IPS-18a (cell line): Measurements from ENCODE around the gene OSBPL10.

Experiments used
- H3K27ac ChIP-seq: one replicate; pipeline ENCODE4 v1.5.1; 2013; ENCODE audit warnings: low read length
- H3K27me3 ChIP-seq: one replicate; pipeline ENCODE4 v1.6.1; 2013; ENCODE audit warnings: mild to moderate bottlenecking, low read length; ENCODE audit not compliant: control insufficient read depth, insufficient read depth
- H3K36me3 ChIP-seq: one replicate; pipeline ENCODE4 v1.6.1; 2013; ENCODE audit warnings: low read depth, low read length; ENCODE audit not compliant: control insufficient read depth
- H3K4me1 ChIP-seq: one replicate; pipeline ENCODE4 v1.6.1; 2013; ENCODE audit warnings: low read depth, low read length; ENCODE audit not compliant: control insufficient read depth
- H3K4me3 ChIP-seq: one replicate; pipeline ENCODE4 v1.5.1; 2013; ENCODE audit warnings: low read length
- H3K9ac ChIP-seq: one replicate; pipeline ENCODE4 v1.6.1; 2013; ENCODE audit warnings: mild to moderate bottlenecking, low read length, moderate library complexity
- H3K9me3 ChIP-seq: one replicate; pipeline ENCODE4 v1.6.1; 2013; ENCODE audit warnings: low read depth, low read length; ENCODE audit not compliant: control insufficient read depth

The OSBPL10 gene

DNA sequence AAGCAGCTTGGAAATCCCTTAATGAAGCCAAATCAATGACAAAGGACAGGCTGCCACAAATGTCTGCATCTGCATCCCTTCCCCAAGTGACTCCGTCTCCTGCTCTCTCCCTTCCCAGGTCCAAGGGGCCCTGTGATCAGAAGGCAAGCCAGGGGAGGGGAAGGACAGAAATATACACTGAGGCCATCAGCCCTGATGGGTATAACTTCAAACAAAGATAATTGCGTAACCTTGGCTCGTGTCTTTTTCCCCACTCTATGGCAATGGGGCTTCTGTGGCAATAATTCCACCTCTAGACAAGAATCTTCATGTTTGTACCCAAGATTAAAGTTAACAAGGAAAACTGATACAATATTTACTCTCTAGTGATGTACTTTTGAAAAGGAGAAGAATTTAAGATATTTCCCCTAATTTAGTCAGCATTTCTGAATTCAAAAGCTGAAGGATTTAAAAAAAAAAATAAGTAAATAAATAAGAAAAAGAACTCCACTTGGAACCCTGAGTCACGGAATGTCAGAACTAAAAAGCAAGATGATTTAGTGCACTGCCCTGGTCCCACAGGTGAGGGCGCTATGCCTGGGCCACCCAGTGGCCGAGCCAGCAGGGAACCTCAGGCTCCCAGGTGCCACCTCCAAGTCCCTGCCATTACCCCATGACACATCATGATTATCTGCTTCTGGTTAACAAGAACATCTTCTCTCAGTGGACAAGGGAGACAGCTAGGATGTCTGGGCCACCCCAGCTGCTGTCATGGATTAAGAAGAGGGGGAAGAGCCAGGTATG, 293.9 kb downstream of the OSBPL10 start:
- peaks cover 4% of the 10 kb centered on the region for H3K36me3 ChIP-seq
- H3K4me3 ChIP-seq: no peak overlapping the region
- H3K4me1 ChIP-seq: no peaks in the 10 kb centered on the region
- no peaks in the 10 kb centered on the region for H3K27me3 ChIP-seq
- H3K27ac ChIP-seq: no peak overlapping the region
- H3K9ac ChIP-seq: no peak overlapping the region
- H3K9me3 ChIP-seq: no peaks in the 10 kb centered on the region

GRCh38 chr3:31680072-31680870, 300.8 kb downstream of the OSBPL10 start:
- Histone ChIP-seq H3K4me1 (peaks cover 13% of the 10 kb centered on the region), H3K36me3 (peaks cover 4% of the 10 kb centered on the region), H3K27ac (no peak overlapping the region), H3K27me3 (no peaks in the 10 kb centered on the region), H3K9ac (no peak overlapping the region), H3K9me3 (no peaks in the 10 kb centered on the region), H3K4me3 (no peak overlapping the region)

GRCh38 chr3:31676556-31676955, 304.5 kb downstream of the OSBPL10 start:
- no peak overlapping the region for H3K4me3 ChIP-seq
- H3K27me3 ChIP-seq: no peaks in the 10 kb centered on the region
- H3K9ac ChIP-seq: no peak overlapping the region
- no peaks in the 10 kb centered on the region for H3K36me3 ChIP-seq
- peaks cover 13% of the 10 kb centered on the region for H3K4me1 ChIP-seq
- H3K9me3 ChIP-seq: no peaks in the 10 kb centered on the region
- H3K27ac ChIP-seq: no peak overlapping the region

DNA sequence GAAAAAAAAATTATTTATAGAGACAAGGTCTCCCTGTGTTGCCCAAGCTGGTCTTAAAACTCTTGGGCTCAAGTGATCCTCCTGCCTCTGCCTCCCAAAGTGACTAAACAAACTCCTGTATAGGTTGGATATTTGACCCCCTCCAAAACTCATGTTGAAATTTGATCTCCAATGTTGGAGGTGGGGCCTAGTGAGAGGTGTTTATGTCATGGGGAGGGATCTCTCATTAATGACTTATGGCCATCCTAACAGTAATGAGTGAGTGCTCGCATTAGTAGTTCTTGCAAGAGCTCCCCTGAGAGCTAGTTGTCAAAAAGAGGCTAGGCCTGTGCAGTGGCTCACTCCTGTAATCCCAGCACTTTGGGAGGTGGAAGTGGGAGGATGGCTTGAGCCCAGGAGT, 307.1 kb downstream of the OSBPL10 start:
- H3K4me3 ChIP-seq: no peak overlapping the region
- no peaks in the 10 kb centered on the region for H3K27me3 ChIP-seq
- H3K36me3 ChIP-seq: no peaks in the 10 kb centered on the region

GRCh38 chr3:31671976-31672375, 309.1 kb downstream of the OSBPL10 start:
- H3K4me1 ChIP-seq: peaks cover 4% of the 10 kb centered on the region
- no peaks in the 10 kb centered on the region for H3K27me3 ChIP-seq
- no peak overlapping the region for H3K4me3 ChIP-seq
- no peaks in the 10 kb centered on the region for H3K36me3 ChIP-seq
- no peak overlapping the region for H3K9ac ChIP-seq
- no peak overlapping the region for H3K27ac ChIP-seq
- no peaks in the 10 kb centered on the region for H3K9me3 ChIP-seq

More for the DNA sequence above, 307.1 kb downstream of the OSBPL10 start:
- Histone ChIP-seq H3K4me1 (peaks cover 4% of the 10 kb centered on the region), H3K9me3 (no peaks in the 10 kb centered on the region), H3K9ac (no peak overlapping the region), H3K27ac (no peak overlapping the region)

DNA sequence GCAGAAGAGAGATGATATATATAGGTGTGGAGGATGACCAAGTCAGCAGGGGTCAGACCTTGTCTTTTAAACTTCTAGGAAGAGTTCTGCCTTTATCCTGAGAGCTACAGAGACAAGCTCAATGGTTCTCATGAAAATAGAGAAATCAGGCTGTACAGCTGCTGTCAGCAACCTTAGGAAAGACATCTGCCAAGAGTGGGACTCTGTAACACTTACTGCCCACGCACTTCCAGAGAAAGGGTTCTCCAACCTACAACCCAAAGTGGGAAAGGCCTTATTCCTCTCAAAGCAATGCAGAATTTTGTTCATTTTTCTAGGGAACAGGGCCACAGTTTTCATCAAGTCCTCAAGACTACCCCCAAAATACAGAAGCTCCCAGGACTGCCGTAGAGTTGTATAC, 309.6 kb downstream of the OSBPL10 start:
- H3K27ac ChIP-seq: no peak overlapping the region
- H3K4me3 ChIP-seq: no peak overlapping the region
- H3K36me3 ChIP-seq: no peaks in the 10 kb centered on the region
- no peaks in the 10 kb centered on the region for H3K27me3 ChIP-seq
- no peak overlapping the region for H3K9ac ChIP-seq
- no peaks in the 10 kb centered on the region for H3K9me3 ChIP-seq
- H3K4me1 ChIP-seq: peaks cover 4% of the 10 kb centered on the region

GRCh38 chr3:31670722-31671121, 310.3 kb downstream of the OSBPL10 start:
- no peak overlapping the region for H3K9ac ChIP-seq
- H3K4me1 ChIP-seq: peaks cover 4% of the 10 kb centered on the region
- no peak overlapping the region for H3K4me3 ChIP-seq
- H3K9me3 ChIP-seq: no peaks in the 10 kb centered on the region
- no peaks in the 10 kb centered on the region for H3K27me3 ChIP-seq
- H3K36me3 ChIP-seq: no peaks in the 10 kb centered on the region
- H3K27ac ChIP-seq: no peak overlapping the region

GRCh38 chr3:31670136-31670535, 310.9 kb downstream of the OSBPL10 start:
- H3K4me3 ChIP-seq: no peak overlapping the region
- H3K27me3 ChIP-seq: no peaks in the 10 kb centered on the region
- H3K27ac ChIP-seq: no peak overlapping the region
- no peaks in the 10 kb centered on the region for H3K36me3 ChIP-seq
- peaks cover 4% of the 10 kb centered on the region for H3K4me1 ChIP-seq
- H3K9me3 ChIP-seq: no peaks in the 10 kb centered on the region
- no peak overlapping the region for H3K9ac ChIP-seq

DNA sequence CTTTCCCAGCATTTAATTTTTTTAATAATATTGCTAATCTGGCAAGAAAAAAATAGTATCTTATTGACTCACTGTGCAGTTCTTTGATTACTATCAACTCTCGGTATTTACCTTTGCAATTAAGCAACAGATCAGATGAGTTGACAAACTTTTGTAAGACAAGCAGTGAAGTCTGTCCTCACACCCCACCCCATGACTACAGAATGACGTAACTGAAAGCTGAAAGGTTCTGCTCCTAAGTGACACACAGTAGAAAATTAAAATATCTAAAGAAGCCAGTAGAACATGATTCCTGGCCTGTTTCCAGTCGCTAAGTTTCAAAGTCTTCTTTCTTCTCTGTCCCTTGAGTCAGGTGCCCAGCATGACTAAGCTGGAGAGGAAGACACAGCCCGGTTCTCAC, 312.8 kb downstream of the OSBPL10 start:
- H3K4me1 ChIP-seq: peaks cover 4% of the 10 kb centered on the region
- no peaks in the 10 kb centered on the region for H3K36me3 ChIP-seq
- no peaks in the 10 kb centered on the region for H3K9me3 ChIP-seq
- no peak overlapping the region for H3K27ac ChIP-seq
- H3K27me3 ChIP-seq: no peaks in the 10 kb centered on the region
- no peak overlapping the region for H3K4me3 ChIP-seq
- no peak overlapping the region for H3K9ac ChIP-seq

- Histone ChIP-seq H3K36me3 (no peaks in the 10 kb centered on the region), H3K9me3 (no peaks in the 10 kb centered on the region), H3K9ac (no peak overlapping the region), H3K4me1 (peaks cover 4% of the 10 kb centered on the region), H3K27me3 (no peaks in the 10 kb centered on the region), H3K27ac (no peak overlapping the region), H3K4me3 (no peak overlapping the region)
Observed at GRCh38 chr3:31667582-31667981, 313.5 kb downstream of the OSBPL10 start.

- H3K9me3 ChIP-seq: no peaks in the 10 kb centered on the region
- peaks cover 4% of the 10 kb centered on the region for H3K4me1 ChIP-seq
- H3K4me3 ChIP-seq: no peak overlapping the region
- no peak overlapping the region for H3K27ac ChIP-seq
- H3K36me3 ChIP-seq: no peaks in the 10 kb centered on the region
- H3K27me3 ChIP-seq: no peaks in the 10 kb centered on the region
- H3K9ac ChIP-seq: no peak overlapping the region
Observed at GRCh38 chr3:31664031-31664430, 317.0 kb downstream of the OSBPL10 start.
